Measurements from ENCODE around the gene KRTAP4-3.
"Not testable (repeated sequence)": the region's sequence is repeated elsewhere in the genome, so short reads cannot be mapped to it uniquely, and the experiment has no call there.

The KRTAP4-3 gene

GRCh38 chr17:41118721-41119120, 49.3 kb downstream of the KRTAP4-3 start:
- DNase-seq: no peak
- TF ChIP-seq POLR2A (IDR thresholded peaks at IDR 0.05; ENCODE audit: low read length) (no peak), GATA1 (IDR thresholded peaks at IDR 0.05; ENCODE audit: low read depth, low read length) (no peak)

- DNase-seq: not testable (repeated sequence)
These were observed 50.1 kb downstream of the KRTAP4-3 start, which contains the start of gene KRTAP4-11 for GRCh38 chr17:41117846-41118386. Gene KRTAP4-11 (minus strand): TSS chr17:41118373. CDS start chr17:41118315, 58 bp downstream.
